GM12878 (cell line): ENCODE measurements around the gene GOLPH3. TPM values are rescaled to one million over a fixed set of nuclear protein-coding genes. Genes with fewer than 3 reads are reported as not detected.

ENCODE experiments used
- ATAC-seq: fragments of 200-7000 bp; cut with Tn5 transposase; 3 replicates; pipeline ENCODE4 v1.9.1; 2020; ENCODE audit warnings: mild to moderate bottlenecking, moderate library complexity
- BruUV-seq: library from RNA; stranded (reverse); fragments of 400-500 nt; replicated peaks from 2 replicates; lab custom pipeline; 2021; lab: Mats Ljungman, UMichigan
- CTCF ChIA-PET: fragments of 300-600 bp; sonication (Branson Sonifier 250); formaldehyde crosslinking; extraction: SDS; loops from one replicate; lab custom pipeline; 2021; ENCODE audit warnings: inconsistent platforms; lab: Yijun Ruan, JAX
- POLR2A ChIA-PET: fragments of 350-600 bp; formaldehyde crosslinking; extraction: SDS; loops from one replicate; lab custom pipeline; 2021; ENCODE audit warnings: inconsistent platforms; lab: Charles Lee
- RAD21 ChIA-PET: fragments of 300-600 bp; sonication (Branson Sonifier 250); formaldehyde crosslinking; loops from one replicate; lab custom pipeline; 2023; ENCODE audit warnings: antibody characterized with exemption; ENCODE audit not compliant: unreplicated experiment; lab: Charles Lee
- SMC1A ChIA-PET: fragments of 300-600 bp; sonication (Branson Sonifier 250); formaldehyde crosslinking; loops from one replicate; lab custom pipeline; 2023; ENCODE audit not compliant: unreplicated experiment, uncharacterized antibody; lab: Charles Lee
- DNase-seq: peaks from one replicate; pipeline ENCODE4 v3.0.0-alpha.2; 2011; ENCODE audit warnings: low read depth, low spot score
- FAIRE-seq: peaks from 3 replicates; lab custom pipeline; 2011; peaks lifted over from hg19 to GRCh38; lab: Jason Lieb, UNC
- H2AFZ ChIP-seq: 2 replicates; pipeline ENCODE4 v1.6.0; 2011; ENCODE audit warnings: low read depth, low read length, control low read depth; ENCODE audit not compliant: control insufficient read depth
- H3K27ac ChIP-seq: 2 replicates; pipeline ENCODE4 v1.5.1; 2011; ENCODE audit warnings: control low read depth; ENCODE audit not compliant: control insufficient read depth, insufficient read depth
- H3K27me3 ChIP-seq, 2 experiments: replicated peaks in 1 of 2; 2 replicates each; pipeline versions ENCODE4 v1.6.0 to v1.6.1; 2011; ENCODE audit warnings: low read length in 1 of 2; ENCODE audit not compliant: control insufficient read depth in 2 of 2, insufficient read depth in 2 of 2
- H3K36me3 ChIP-seq, 2 experiments: 2 replicates each; pipeline ENCODE4 v1.5.1; 2011; ENCODE audit warnings: low read length in 1 of 2; ENCODE audit not compliant: control insufficient read depth in 2 of 2, insufficient read depth in 2 of 2
- H3K4me1 ChIP-seq: 2 replicates; pipeline ENCODE4 v1.6.1; 2011; ENCODE audit warnings: mild to moderate bottlenecking, low read length, moderate library complexity, mixed read lengths; ENCODE audit not compliant: control insufficient read depth, insufficient read depth
- H3K4me2 ChIP-seq: 2 replicates; pipeline ENCODE4 v1.6.0; 2011; ENCODE audit warnings: control low read depth; ENCODE audit not compliant: control insufficient read depth, insufficient read depth
- H3K4me3 ChIP-seq: fragments of 200-600 bp; sonication (generic); 2 replicates; pipeline ENCODE4 v1.5.1; 2016
- H3K79me2 ChIP-seq: 2 replicates; pipeline ENCODE4 v1.6.0; 2011; ENCODE audit warnings: low read length; ENCODE audit not compliant: control insufficient read depth, insufficient read depth
- H3K9ac ChIP-seq: 2 replicates; pipeline ENCODE4 v1.8.0; 2011; ENCODE audit warnings: low read length, control low read depth, mixed read lengths; ENCODE audit not compliant: control insufficient read depth, insufficient read depth
- H3K9me3 ChIP-seq: replicated peaks from 3 replicates; pipeline ENCODE4 v1.5.1; 2011; ENCODE audit warnings: mild to moderate bottlenecking, low read length; ENCODE audit not compliant: control insufficient read depth, insufficient read depth
- H4K20me1 ChIP-seq: 2 replicates; pipeline ENCODE4 v1.6.0; 2011; ENCODE audit not compliant: control insufficient read depth, insufficient read depth
- CHD1 ChIP-seq: IDR thresholded peaks from 2 replicates; pipeline ENCODE4 v1.6.1; 2012; ENCODE audit warnings: low read depth, low read length, improper control_type of control experiment
- CHD2 ChIP-seq: IDR thresholded peaks from 2 replicates; pipeline ENCODE4 v1.6.1; 2011; ENCODE audit warnings: low read depth, low read length, improper control_type of control experiment, borderline replicate concordance
- EGR1 ChIP-seq, 2 experiments: IDR thresholded peaks; 1 replicate in 1 of 2; 2 replicates in 1 of 2; pipeline ENCODE4 v1.6.1; 2011 to 2012; ENCODE audit warnings: low read depth in 2 of 2, low read length in 2 of 2, borderline replicate concordance in 1 of 2, mild to moderate bottlenecking in 1 of 2, moderate library complexity in 1 of 2
- IKZF1 ChIP-seq: fragments of 450-650 bp; conservative IDR thresholded peaks from 2 replicates; pipeline ENCODE4 v1.6.1; 2017; ENCODE audit warnings: antibody characterized with exemption, mild to moderate bottlenecking
- MTA2 ChIP-seq: fragments of 450-650 bp; IDR thresholded peaks from 2 replicates; pipeline ENCODE4 v1.6.1; 2016; ENCODE audit warnings: low read depth, mild to moderate bottlenecking, moderate library complexity
- PAX5 ChIP-seq: IDR thresholded peaks from 2 replicates; pipeline ENCODE4 v1.6.1; 2011; ENCODE audit warnings: low read depth, low read length, borderline replicate concordance
- SMAD1 ChIP-seq: fragments of 450-650 bp; IDR thresholded peaks from 2 replicates; pipeline ENCODE4 v1.6.1; 2018; ENCODE audit warnings: mild to moderate bottlenecking, low read depth; ENCODE audit not compliant: partially characterized antibody
- SREBF2 ChIP-seq: IDR thresholded peaks from 2 replicates; pipeline ENCODE4 v1.6.1; 2012; ENCODE audit warnings: mild to moderate bottlenecking, low read length
- SUZ12 ChIP-seq: fragments of 200-600 bp; sonication (generic); IDR thresholded peaks from one replicate; pipeline ENCODE4 v1.6.1; 2018; ENCODE audit warnings: antibody characterized with exemption, mild to moderate bottlenecking; ENCODE audit not compliant: unreplicated experiment
- TBL1XR1 ChIP-seq: IDR thresholded peaks from 2 replicates; pipeline ENCODE4 v1.6.1; 2012; ENCODE audit warnings: low read depth, low read length, improper control_type of control experiment
- WGBS: methylation state at CpG from one replicate; pipeline ENCODE4 v1.1.6; 2016; ENCODE audit warnings: low lambda C conversion rate; ENCODE audit not compliant: insufficient replicate concordance, insufficient coverage; ENCODE audit errors: missing lambda C conversion rate; 5-methylcytosine and 5-hydroxymethylcytosine counted together
- in situ Hi-C: fragments of 300-500 bp; cut with MboI; formaldehyde crosslinking; loops from 9 replicates; pipeline ENCODE4 v1.14.3; 2018; ENCODE audit warnings: mixed read lengths
- intact Hi-C: fragments of 100-400 bp; cut with micrococcal nuclease; formaldehyde crosslinking; loops from one replicate; pipeline ENCODE4 v1.14.2; 2022; ENCODE audit not compliant: unreplicated experiment
- polyA plus RNA-seq, 11 experiments: library from polyadenylated mRNA; depleted of rRNA in 4 of 11; unstranded in 6 of 11; stranded (reverse) in 5 of 11; fragments of >200 nt; fragmentation: Nextera tagmentation in 4 of 11; fragmentation: Illumina TruSeq in 1 of 11; extraction: Ambion mirVana in 4 of 11; extraction: Trizol in 1 of 11; gene quantifications; 1 replicate in 1 of 11; 2 replicates in 10 of 11; pipeline versions ENCODE4 v1.2.1 to v1.2.3, GENCODE V29; 2011 to 2016; ENCODE audit warnings: inconsistent platforms in 2 of 11, missing spikeins in 2 of 11, low read depth in 1 of 11
- total RNA-seq, 4 experiments: library from RNA; depleted of rRNA in 3 of 4; stranded (reverse); fragments of >200 nt in 3 of 4; fragmentation: Illumina TruSeq in 1 of 4; extraction: Trizol in 1 of 4; gene quantifications; 2 replicates each; pipeline versions ENCODE4 v1.2.1 to v1.2.3, GENCODE V29; 2013 to 2021
- TF ChIP-seq, protein P1 (sequence below): fragments of 450-650 bp; IDR thresholded peaks from 2 replicates; pipeline ENCODE4 v1.6.1; 2017; ENCODE audit warnings: mild to moderate bottlenecking, moderate library complexity
- TF ChIP-seq, protein P2 (sequence below): fragments of 450-650 bp; IDR thresholded peaks from 2 replicates; pipeline ENCODE4 v1.6.1; 2017; ENCODE audit warnings: mild to moderate bottlenecking, moderate library complexity
- TF ChIP-seq, protein P3 (sequence below): IDR thresholded peaks from 2 replicates; pipeline ENCODE4 v1.6.1; 2011; ENCODE audit warnings: borderline replicate concordance, low read depth, mild to moderate bottlenecking, moderate library complexity, mixed read lengths, low read length; ENCODE audit not compliant: insufficient read depth; ENCODE audit errors: extremely low read length
- TF ChIP-seq, protein P4 (sequence below): fragments of 450-650 bp; IDR thresholded peaks from 2 replicates; pipeline ENCODE4 v1.6.1; 2016; ENCODE audit warnings: mild to moderate bottlenecking

Gene GOLPH3
- total and polyA plus RNA-seq, 10 of the 15 experiments (the other 5 are each of a cell fraction or from before 2014, with no cell fraction given): 14.0 to 79.7 (median 43.2) TPM

DNA sequence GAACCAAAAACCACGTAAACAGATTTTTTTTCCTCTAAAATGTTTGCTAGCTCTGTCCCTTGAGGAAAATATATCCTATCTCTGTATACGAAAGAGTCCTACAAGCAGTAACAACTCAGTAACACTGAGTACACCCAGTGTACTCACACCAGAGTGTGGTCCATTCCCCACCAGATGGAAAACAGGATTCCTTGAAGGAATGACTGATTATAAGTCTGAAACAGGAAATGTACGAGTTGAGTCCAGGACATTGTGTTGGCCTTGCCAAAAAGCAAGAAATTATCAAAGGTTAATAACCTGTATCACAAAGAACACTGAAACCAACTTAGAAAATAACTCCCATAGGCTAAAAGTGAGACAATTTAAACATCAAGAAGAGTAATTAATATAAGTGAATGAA, 20.4 kb downstream of the GOLPH3 start:
- H3K36me3 ChIP-seq: peaks cover 0 to 14% of the 10 kb centered on the region in 2 experiments; a peak in 2 of 4 replicates
- no peak for ATAC-seq
- CTCF ChIA-PET: no interaction called here
- TF ChIP-seq MTA2 (no peak), IKZF1 (no peak), EGR1 (IDR thresholded peaks at IDR 0.05; ENCODE audit: borderline replicate concordance in 1 of 2, low read depth in 2 of 2, low read length in 2 of 2) (no peak), SMAD1 (no peak), CHD1 (no peak), SREBF2 (no peak), PAX5 (no peak), SUZ12 (no peak), CHD2 (no peak), TBL1XR1 (no peak)
- TF ChIP-seq, protein P1, sequence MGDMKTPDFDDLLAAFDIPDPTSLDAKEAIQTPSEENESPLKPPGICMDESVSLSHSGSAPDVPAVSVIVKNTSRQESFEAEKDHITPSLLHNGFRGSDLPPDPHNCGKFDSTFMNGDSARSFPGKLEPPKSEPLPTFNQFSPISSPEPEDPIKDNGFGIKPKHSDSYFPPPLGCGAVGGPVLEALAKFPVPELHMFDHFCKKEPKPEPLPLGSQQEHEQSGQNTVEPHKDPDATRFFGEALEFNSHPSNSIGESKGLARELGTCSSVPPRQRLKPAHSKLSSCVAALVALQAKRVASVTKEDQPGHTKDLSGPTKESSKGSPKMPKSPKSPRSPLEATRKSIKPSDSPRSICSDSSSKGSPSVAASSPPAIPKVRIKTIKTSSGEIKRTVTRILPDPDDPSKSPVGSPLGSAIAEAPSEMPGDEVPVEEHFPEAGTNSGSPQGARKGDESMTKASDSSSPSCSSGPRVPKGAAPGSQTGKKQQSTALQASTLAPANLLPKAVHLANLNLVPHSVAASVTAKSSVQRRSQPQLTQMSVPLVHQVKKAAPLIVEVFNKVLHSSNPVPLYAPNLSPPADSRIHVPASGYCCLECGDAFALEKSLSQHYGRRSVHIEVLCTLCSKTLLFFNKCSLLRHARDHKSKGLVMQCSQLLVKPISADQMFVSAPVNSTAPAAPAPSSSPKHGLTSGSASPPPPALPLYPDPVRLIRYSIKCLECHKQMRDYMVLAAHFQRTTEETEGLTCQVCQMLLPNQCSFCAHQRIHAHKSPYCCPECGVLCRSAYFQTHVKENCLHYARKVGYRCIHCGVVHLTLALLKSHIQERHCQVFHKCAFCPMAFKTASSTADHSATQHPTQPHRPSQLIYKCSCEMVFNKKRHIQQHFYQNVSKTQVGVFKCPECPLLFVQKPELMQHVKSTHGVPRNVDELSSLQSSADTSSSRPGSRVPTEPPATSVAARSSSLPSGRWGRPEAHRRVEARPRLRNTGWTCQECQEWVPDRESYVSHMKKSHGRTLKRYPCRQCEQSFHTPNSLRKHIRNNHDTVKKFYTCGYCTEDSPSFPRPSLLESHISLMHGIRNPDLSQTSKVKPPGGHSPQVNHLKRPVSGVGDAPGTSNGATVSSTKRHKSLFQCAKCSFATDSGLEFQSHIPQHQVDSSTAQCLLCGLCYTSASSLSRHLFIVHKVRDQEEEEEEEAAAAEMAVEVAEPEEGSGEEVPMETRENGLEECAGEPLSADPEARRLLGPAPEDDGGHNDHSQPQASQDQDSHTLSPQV: no peak
- TF ChIP-seq, protein P2, sequence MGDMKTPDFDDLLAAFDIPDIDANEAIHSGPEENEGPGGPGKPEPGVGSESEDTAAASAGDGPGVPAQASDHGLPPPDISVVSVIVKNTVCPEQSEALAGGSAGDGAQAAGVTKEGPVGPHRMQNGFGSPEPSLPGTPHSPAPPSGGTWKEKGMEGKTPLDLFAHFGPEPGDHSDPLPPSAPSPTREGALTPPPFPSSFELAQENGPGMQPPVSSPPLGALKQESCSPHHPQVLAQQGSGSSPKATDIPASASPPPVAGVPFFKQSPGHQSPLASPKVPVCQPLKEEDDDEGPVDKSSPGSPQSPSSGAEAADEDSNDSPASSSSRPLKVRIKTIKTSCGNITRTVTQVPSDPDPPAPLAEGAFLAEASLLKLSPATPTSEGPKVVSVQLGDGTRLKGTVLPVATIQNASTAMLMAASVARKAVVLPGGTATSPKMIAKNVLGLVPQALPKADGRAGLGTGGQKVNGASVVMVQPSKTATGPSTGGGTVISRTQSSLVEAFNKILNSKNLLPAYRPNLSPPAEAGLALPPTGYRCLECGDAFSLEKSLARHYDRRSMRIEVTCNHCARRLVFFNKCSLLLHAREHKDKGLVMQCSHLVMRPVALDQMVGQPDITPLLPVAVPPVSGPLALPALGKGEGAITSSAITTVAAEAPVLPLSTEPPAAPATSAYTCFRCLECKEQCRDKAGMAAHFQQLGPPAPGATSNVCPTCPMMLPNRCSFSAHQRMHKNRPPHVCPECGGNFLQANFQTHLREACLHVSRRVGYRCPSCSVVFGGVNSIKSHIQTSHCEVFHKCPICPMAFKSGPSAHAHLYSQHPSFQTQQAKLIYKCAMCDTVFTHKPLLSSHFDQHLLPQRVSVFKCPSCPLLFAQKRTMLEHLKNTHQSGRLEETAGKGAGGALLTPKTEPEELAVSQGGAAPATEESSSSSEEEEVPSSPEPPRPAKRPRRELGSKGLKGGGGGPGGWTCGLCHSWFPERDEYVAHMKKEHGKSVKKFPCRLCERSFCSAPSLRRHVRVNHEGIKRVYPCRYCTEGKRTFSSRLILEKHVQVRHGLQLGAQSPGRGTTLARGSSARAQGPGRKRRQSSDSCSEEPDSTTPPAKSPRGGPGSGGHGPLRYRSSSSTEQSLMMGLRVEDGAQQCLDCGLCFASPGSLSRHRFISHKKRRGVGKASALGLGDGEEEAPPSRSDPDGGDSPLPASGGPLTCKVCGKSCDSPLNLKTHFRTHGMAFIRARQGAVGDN: no peak
- TF ChIP-seq, protein P3, sequence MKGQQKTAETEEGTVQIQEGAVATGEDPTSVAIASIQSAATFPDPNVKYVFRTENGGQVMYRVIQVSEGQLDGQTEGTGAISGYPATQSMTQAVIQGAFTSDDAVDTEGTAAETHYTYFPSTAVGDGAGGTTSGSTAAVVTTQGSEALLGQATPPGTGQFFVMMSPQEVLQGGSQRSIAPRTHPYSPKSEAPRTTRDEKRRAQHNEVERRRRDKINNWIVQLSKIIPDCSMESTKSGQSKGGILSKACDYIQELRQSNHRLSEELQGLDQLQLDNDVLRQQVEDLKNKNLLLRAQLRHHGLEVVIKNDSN: no peak
- TF ChIP-seq, protein P4, sequence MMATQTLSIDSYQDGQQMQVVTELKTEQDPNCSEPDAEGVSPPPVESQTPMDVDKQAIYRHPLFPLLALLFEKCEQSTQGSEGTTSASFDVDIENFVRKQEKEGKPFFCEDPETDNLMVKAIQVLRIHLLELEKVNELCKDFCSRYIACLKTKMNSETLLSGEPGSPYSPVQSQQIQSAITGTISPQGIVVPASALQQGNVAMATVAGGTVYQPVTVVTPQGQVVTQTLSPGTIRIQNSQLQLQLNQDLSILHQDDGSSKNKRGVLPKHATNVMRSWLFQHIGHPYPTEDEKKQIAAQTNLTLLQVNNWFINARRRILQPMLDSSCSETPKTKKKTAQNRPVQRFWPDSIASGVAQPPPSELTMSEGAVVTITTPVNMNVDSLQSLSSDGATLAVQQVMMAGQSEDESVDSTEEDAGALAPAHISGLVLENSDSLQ: no peak

More for the DNA sequence above, 20.4 kb downstream of the GOLPH3 start:
- Histone ChIP-seq H3K9ac (no peak overlapping the region), H3K4me3 (no peak overlapping the region), H4K20me1 (peaks cover 4% of the 10 kb centered on the region; the same call in 1 of the 2 replicates), H3K9me3 (no peaks in the 10 kb centered on the region), H3K4me1 (peaks cover 17% of the 10 kb centered on the region), H3K79me2 (peaks cover 90% of the 10 kb centered on the region), H2AFZ (no peak overlapping the region), H3K4me2 (no peak overlapping the region; the same call in 1 of the 2 replicates), H3K27ac (no peak overlapping the region), H3K27me3 (no peaks in the 10 kb centered on the region)
- BruUV-seq: no TSS peak
- SMC1A ChIA-PET: interaction anchor here (0.6 to 3.3 kb wide), 5 partner anchors 10 to 622 kb away, joined by 3 to 12 read pairs (median 4); partner anchors contain the start of genes C5orf22, DROSHA and GOLPH3
- DNase-seq: no peak
- RAD21 ChIA-PET: no interaction called here
- WGBS: 46% methylated on average over 3 of the region's 3 CpGs
- FAIRE-seq: no peak
- in situ Hi-C loops: no loop called here
- POLR2A ChIA-PET: no interaction called here
- intact Hi-C loops: no loop called here
